Measurements from ENCODE around the gene IRF3.

Gene IRF3

GRCh38 chr19:49690079-49690655, 24.5 kb upstream of the IRF3 start:
- Histone ChIP-seq H3K9me3 (ENCODE audit: insufficient read depth, low read length) (no peaks in the 10 kb centered on the region), H3K79me2 (ENCODE audit: insufficient read depth, low read length) (no peaks in the 10 kb centered on the region), H3K27ac (ENCODE audit: low read depth, low read length) (no peak overlapping the region), H3K9ac (ENCODE audit: low read length) (no peak overlapping the region), H3K9me2 (replicated peaks; ENCODE audit: insufficient read depth, low read length) (no peaks in the 10 kb centered on the region), H3K4me2 (ENCODE audit: low read depth, low read length, poor library complexity, severe bottlenecking) (no peak overlapping the region), H3F3A (ENCODE audit: insufficient read depth) (peaks cover 17% of the 10 kb centered on the region; the same call in 1 of the 2 replicates), H3K4me3 (ENCODE audit: insufficient read depth, low read length, poor library complexity, severe bottlenecking) (no peak overlapping the region), H3K36me3 (ENCODE audit: low read length) (peaks cover 3% of the 10 kb centered on the region; the same call in 1 of the 2 replicates), H3K27me3 (ENCODE audit: low read length) (no peaks in the 10 kb centered on the region), H4K20me1 (ENCODE audit: low read depth, low read length) (no peaks in the 10 kb centered on the region; the same call in 1 of the 2 replicates), H2AFZ (ENCODE audit: low read depth, low read length, severe bottlenecking) (no peak overlapping the region)
- TF ChIP-seq, protein P1, sequence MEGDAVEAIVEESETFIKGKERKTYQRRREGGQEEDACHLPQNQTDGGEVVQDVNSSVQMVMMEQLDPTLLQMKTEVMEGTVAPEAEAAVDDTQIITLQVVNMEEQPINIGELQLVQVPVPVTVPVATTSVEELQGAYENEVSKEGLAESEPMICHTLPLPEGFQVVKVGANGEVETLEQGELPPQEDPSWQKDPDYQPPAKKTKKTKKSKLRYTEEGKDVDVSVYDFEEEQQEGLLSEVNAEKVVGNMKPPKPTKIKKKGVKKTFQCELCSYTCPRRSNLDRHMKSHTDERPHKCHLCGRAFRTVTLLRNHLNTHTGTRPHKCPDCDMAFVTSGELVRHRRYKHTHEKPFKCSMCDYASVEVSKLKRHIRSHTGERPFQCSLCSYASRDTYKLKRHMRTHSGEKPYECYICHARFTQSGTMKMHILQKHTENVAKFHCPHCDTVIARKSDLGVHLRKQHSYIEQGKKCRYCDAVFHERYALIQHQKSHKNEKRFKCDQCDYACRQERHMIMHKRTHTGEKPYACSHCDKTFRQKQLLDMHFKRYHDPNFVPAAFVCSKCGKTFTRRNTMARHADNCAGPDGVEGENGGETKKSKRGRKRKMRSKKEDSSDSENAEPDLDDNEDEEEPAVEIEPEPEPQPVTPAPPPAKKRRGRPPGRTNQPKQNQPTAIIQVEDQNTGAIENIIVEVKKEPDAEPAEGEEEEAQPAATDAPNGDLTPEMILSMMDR (IDR thresholded peaks at IDR 0.05; ENCODE audit: insufficient read depth, low read length, poor library complexity, severe bottlenecking), result no peak
- no peak for TF ChIP-seq EZH2phosphoT487 (conservative IDR thresholded peaks at IDR 0.05; ENCODE audit: low read length)

- Histone ChIP-seq H3K9me2 (replicated peaks; ENCODE audit: insufficient read depth, low read length) (no peaks in the 10 kb centered on the region), H3K27me3 (ENCODE audit: low read length) (no peaks in the 10 kb centered on the region), H3K9me3 (ENCODE audit: insufficient read depth, low read length) (no peaks in the 10 kb centered on the region), H3K27ac (ENCODE audit: low read depth, low read length) (no peak within 1 kb of the TSS), H3F3A (ENCODE audit: insufficient read depth) (peaks cover 17% of the 10 kb centered on the region; the same call in 1 of the 2 replicates), H3K36me3 (ENCODE audit: low read length) (peaks cover 3% of the 10 kb centered on the region; the same call in 1 of the 2 replicates), H3K79me2 (ENCODE audit: insufficient read depth, low read length) (no peaks in the 10 kb centered on the region), H3K4me2 (ENCODE audit: low read depth, low read length, poor library complexity, severe bottlenecking) (no peak within 1 kb of the TSS), H2AFZ (ENCODE audit: low read depth, low read length, severe bottlenecking) (no peak within 1 kb of the TSS), H4K20me1 (ENCODE audit: low read depth, low read length) (no peaks in the 10 kb centered on the region; the same call in 1 of the 2 replicates), H3K4me3 (ENCODE audit: insufficient read depth, low read length, poor library complexity, severe bottlenecking) (no peak within 1 kb of the TSS), H3K9ac (ENCODE audit: low read length) (no peak within 1 kb of the TSS)
- no peak for TF ChIP-seq EZH2phosphoT487 (conservative IDR thresholded peaks at IDR 0.05; ENCODE audit: low read length)
- TF ChIP-seq, protein P1 (IDR thresholded peaks at IDR 0.05; ENCODE audit: insufficient read depth, low read length, poor library complexity, severe bottlenecking), result peak; percentile 44
Observed at GRCh38 chr19:49689133-49690078, 23.7 kb upstream of the IRF3 start, which contains the start of gene ADM5. TSS of gene ADM5 (plus strand) at chr19:49689594. CDS start at chr19:49689838, 244 bp downstream.

- no peak overlapping the region for H3K9ac ChIP-seq (ENCODE audit: low read length)
- TF ChIP-seq, protein P1 (IDR thresholded peaks at IDR 0.05; ENCODE audit: insufficient read depth, low read length, poor library complexity, severe bottlenecking), result no peak
- TF ChIP-seq EZH2phosphoT487 (conservative IDR thresholded peaks at IDR 0.05; ENCODE audit: low read length), result no peak
- no peaks in the 10 kb centered on the region for H3K9me2 ChIP-seq (replicated peaks; ENCODE audit: insufficient read depth, low read length)
- no peaks in the 10 kb centered on the region for H3K9me3 ChIP-seq (ENCODE audit: insufficient read depth, low read length)
- H3K27me3 ChIP-seq (ENCODE audit: low read length), result no peaks in the 10 kb centered on the region
- H3K36me3 ChIP-seq (ENCODE audit: low read length), result peaks cover 3% of the 10 kb centered on the region; the same call in 1 of the 2 replicates
- H4K20me1 ChIP-seq (ENCODE audit: low read depth, low read length), result peaks cover 5% of the 10 kb centered on the region; the same call in 1 of the 2 replicates
- no peak overlapping the region for H2AFZ ChIP-seq (ENCODE audit: low read depth, low read length, severe bottlenecking)
- H3K4me3 ChIP-seq (ENCODE audit: insufficient read depth, low read length, poor library complexity, severe bottlenecking), result no peak overlapping the region
- no peak overlapping the region for H3K27ac ChIP-seq (ENCODE audit: low read depth, low read length)
- no peak overlapping the region for H3K4me2 ChIP-seq (ENCODE audit: low read depth, low read length, poor library complexity, severe bottlenecking)
- peaks cover 17% of the 10 kb centered on the region; the same call in 1 of the 2 replicates for H3F3A ChIP-seq (ENCODE audit: insufficient read depth)
- H3K79me2 ChIP-seq (ENCODE audit: insufficient read depth, low read length), result no peaks in the 10 kb centered on the region
Observed at GRCh38 chr19:49688531-49689132, 23.0 kb upstream of the IRF3 start.
